Vagina (tissue), 2 donors: Measurements from ENCODE around the gene SLC29A1. TPM values are rescaled to one million over a fixed set of nuclear protein-coding genes. Genes with fewer than 3 reads are reported as not detected.
"Not testable (repeated sequence)": the region's sequence is repeated elsewhere in the genome, so short reads cannot be mapped to it uniquely, and the experiment has no call there.

ENCODE experiments used
- DNase-seq, 2 donors: peaks; one replicate each; pipeline ENCODE4 v3.0.0-alpha.2; 2017; ENCODE audit errors: extremely low spot score in 2 of 2
- H3K27ac ChIP-seq: fragments of 200-600 bp; sonication (generic); one replicate; pipeline ENCODE4 v1.5.1; 2019
- H3K27me3 ChIP-seq: fragments of 200-600 bp; sonication (generic); one replicate; pipeline ENCODE4 v1.5.1; 2019
- H3K36me3 ChIP-seq, 2 donors: fragments of 200-600 bp; sonication (generic); one replicate each; pipeline ENCODE4 v1.5.1; 2017 to 2019
- H3K4me1 ChIP-seq: fragments of 200-600 bp; sonication (generic); one replicate; pipeline ENCODE4 v1.5.1; 2019
- H3K4me3 ChIP-seq, 2 donors: fragments of 200-600 bp; sonication (generic); 1 replicate in 1 of 2; 2 replicates in 1 of 2; pipeline ENCODE4 v1.5.1; 2016 to 2019
- H3K9me3 ChIP-seq: fragments of 200-600 bp; sonication (generic); one replicate; pipeline ENCODE4 v1.5.1; 2019
- POLR2A ChIP-seq, 2 donors: fragments of 450-650 bp; IDR thresholded peaks; one replicate each; pipeline ENCODE4 v1.6.1; 2017; ENCODE audit warnings: antibody characterized with exemption in 2 of 2, mild to moderate bottlenecking in 2 of 2, moderate library complexity in 2 of 2
- POLR2AphosphoS5 ChIP-seq, 2 donors: sonication (generic); formaldehyde crosslinking; IDR thresholded peaks; one replicate each; pipeline ENCODE4 v1.9.0; 2017; ENCODE audit warnings: antibody characterized with exemption in 2 of 2, mild to moderate bottlenecking in 2 of 2, low read depth in 1 of 2; ENCODE audit not compliant: insufficient read depth in 1 of 2
- intact Hi-C: fragments of 100-400 bp; cut with DNase I; formaldehyde crosslinking; loops from one replicate; pipeline ENCODE4 v1.15.1; 2023
- total RNA-seq: library from RNA; depleted of rRNA; stranded (reverse); fragments of >200 nt; gene quantifications from one replicate; pipeline ENCODE4 v1.2.3, GENCODE V29; 2016
- TF ChIP-seq, protein P1 (sequence below), 3 experiments: fragments of 450-650 bp in 2 of 3; fragments of 200-600 bp in 1 of 3; sonication (generic) in 1 of 3; IDR thresholded peaks; one replicate each; pipeline ENCODE4 v1.5.1; 2017 to 2019; ENCODE audit warnings: antibody characterized with exemption in 3 of 3, mild to moderate bottlenecking in 2 of 3, moderate library complexity in 2 of 3

SLC29A1 gene
- total RNA-seq, 1 donor from 2014 or later: 51.1 TPM

DNA sequence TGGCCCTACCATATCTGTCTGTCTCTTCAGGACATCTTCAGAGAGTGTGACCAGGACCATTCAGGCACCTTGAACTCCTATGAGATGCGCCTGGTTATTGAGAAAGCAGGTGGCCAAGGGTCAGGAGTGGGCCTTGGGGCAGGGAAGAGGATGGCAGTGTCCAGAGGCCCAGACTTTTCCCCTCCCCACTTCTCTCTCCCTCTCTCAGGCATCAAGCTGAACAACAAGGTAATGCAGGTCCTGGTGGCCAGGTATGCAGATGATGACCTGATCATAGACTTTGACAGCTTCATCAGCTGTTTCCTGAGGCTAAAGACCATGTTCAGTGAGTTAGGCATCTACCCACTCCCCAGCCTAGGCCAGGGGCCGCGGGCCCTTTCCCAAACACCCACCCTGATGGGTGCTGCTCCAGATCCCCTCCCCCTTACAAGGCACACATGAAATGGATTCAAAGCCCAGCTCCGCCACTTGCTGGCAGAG is 40.4 kb upstream of the SLC29A1 start:
- no peak overlapping the region for H3K27ac ChIP-seq
- H3K27me3 ChIP-seq: no peaks in the 10 kb centered on the region
- H3K36me3 ChIP-seq: no peaks in the 10 kb centered on the region
- TF ChIP-seq POLR2A (IDR thresholded peaks at IDR 0.05) (no peak), POLR2AphosphoS5 (IDR thresholded peaks at IDR 0.05; ENCODE audit: insufficient read depth in 1 of 2, low read depth in 1 of 2) (no peak)
- TF ChIP-seq, protein P1, sequence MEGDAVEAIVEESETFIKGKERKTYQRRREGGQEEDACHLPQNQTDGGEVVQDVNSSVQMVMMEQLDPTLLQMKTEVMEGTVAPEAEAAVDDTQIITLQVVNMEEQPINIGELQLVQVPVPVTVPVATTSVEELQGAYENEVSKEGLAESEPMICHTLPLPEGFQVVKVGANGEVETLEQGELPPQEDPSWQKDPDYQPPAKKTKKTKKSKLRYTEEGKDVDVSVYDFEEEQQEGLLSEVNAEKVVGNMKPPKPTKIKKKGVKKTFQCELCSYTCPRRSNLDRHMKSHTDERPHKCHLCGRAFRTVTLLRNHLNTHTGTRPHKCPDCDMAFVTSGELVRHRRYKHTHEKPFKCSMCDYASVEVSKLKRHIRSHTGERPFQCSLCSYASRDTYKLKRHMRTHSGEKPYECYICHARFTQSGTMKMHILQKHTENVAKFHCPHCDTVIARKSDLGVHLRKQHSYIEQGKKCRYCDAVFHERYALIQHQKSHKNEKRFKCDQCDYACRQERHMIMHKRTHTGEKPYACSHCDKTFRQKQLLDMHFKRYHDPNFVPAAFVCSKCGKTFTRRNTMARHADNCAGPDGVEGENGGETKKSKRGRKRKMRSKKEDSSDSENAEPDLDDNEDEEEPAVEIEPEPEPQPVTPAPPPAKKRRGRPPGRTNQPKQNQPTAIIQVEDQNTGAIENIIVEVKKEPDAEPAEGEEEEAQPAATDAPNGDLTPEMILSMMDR (IDR thresholded peaks at IDR 0.05): no peak
- no peaks in the 10 kb centered on the region for H3K9me3 ChIP-seq
- no peak for DNase-seq
- intact Hi-C loops: no loop called here
- H3K4me3 ChIP-seq: no peak overlapping the region
- no peaks in the 10 kb centered on the region for H3K4me1 ChIP-seq

DNA sequence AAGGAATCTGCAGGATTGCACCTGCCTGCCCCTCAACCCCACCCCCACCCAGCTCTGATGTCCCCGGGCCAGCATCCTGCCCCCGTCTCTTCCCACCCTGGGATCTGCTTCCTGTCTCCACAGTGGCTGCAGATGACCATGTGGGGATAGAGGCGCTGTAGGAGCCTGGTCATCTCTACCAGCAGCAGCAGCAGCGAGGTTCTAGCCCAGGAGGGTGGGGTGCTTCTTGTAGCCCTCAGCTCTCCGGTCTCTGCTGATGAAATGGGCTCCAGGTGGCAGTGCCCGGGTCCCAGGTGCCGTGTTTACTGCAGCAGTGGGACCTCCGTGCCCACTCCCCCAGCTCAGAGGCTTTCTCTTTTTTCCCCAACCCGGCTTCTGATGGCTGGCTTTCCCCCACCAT is 39.6 kb upstream of the SLC29A1 start:
- no peaks in the 10 kb centered on the region for H3K9me3 ChIP-seq
- DNase-seq: no peak
- intact Hi-C loops: no loop called here
- no peaks in the 10 kb centered on the region for H3K36me3 ChIP-seq
- H3K4me1 ChIP-seq: no peaks in the 10 kb centered on the region
- no peak for TF ChIP-seq POLR2A (IDR thresholded peaks at IDR 0.05)
- TF ChIP-seq, protein P1 (IDR thresholded peaks at IDR 0.05): no peak
- H3K27ac ChIP-seq: no peak overlapping the region
- no peak overlapping the region for H3K4me3 ChIP-seq
- no peaks in the 10 kb centered on the region for H3K27me3 ChIP-seq

DNA sequence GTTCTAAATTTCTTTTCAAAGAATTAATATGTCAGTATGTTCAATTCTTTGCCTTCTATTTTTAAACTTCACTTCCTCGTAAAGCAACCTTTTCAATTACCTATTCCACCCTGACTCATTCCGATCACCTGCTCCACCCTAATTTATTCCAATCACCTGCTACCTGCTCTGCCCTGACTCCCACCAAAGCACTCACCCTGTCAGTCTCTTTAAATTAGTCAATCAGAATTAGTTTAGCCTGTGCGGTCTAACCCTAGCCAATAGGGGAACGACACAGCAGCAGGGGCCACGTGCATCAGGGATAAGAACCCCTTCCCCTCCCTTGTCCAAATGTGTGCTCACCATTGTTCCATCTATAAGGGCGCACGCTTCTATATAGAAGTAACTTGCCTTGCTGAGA is 38.0 kb upstream of the SLC29A1 start:
- H3K9me3 ChIP-seq, DNase-seq, H3K4me1 ChIP-seq, H3K27ac ChIP-seq, H3K4me3 ChIP-seq, intact Hi-C loops, H3K36me3 ChIP-seq, H3K27me3 ChIP-seq: not testable (repeated sequence)

DNA sequence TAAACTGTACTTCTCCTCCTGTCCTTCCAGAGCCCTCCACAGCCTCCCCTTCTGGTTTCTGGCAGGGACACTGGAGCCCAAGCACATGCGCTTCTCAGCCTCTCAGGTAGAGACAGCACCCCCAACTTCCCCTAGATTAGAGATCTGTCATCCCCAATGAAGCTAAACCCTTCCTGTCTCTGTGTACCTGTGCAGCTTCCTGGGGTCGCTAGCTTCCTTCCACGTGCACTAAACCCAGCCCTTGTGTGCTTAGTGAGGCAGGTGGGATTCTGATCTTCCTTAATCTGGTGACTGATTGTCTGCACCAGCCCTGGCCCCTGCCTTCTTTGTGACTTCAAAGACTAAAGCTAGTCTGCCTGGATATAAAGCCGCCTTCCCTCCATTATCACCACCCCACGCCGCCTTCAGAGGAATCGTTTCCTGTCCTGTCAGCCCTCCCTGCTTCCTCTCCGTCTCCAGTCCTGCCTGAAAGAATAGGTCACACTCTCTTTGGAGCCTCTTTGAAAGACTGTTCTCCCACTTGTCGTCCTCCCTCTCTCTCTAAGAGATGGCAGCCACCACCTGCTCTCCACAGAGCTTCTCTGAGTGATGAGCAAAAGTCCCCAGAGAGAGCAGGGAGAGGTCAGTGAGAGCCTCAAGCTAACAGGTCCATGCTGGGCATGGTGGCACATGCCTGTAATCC is 37.3 kb upstream of the SLC29A1 start:
- Histone ChIP-seq H3K27ac (no peak overlapping the region), H3K36me3 (no peaks in the 10 kb centered on the region), H3K4me3 (no peak overlapping the region), H3K4me1 (no peaks in the 10 kb centered on the region), H3K27me3 (no peaks in the 10 kb centered on the region), H3K9me3 (no peaks in the 10 kb centered on the region)
- DNase-seq: no peak
- intact Hi-C loops: no loop called here
- TF ChIP-seq, protein P1 (IDR thresholded peaks at IDR 0.05): no peak
- no peak for TF ChIP-seq POLR2AphosphoS5 (IDR thresholded peaks at IDR 0.05; ENCODE audit: insufficient read depth in 1 of 2, low read depth in 1 of 2)
- TF ChIP-seq POLR2A (IDR thresholded peaks at IDR 0.05): no peak

DNA sequence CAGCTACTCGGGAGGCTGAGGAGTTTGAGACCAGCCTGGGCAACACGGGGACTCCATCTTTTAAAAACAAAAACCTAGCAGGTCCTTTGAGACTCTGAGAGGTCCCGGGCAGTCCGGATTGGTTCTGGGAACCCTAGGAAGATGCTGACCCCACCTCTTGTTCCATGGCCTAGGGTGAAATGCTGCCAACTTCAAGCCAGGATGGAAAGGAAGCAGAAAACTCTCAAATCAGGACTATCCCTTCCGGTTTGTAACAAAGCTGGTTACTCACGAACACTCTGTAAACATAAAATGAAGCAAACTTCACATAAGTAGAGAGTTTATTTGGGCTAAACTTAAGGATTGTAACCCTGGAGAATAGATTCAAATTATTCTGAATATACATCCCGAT is 36.8 kb upstream of the SLC29A1 start:
- Histone ChIP-seq H3K9me3 (no peaks in the 10 kb centered on the region), H3K36me3 (no peaks in the 10 kb centered on the region), H3K27ac (no peak overlapping the region), H3K4me3 (no peak overlapping the region), H3K27me3 (no peaks in the 10 kb centered on the region), H3K4me1 (no peaks in the 10 kb centered on the region)
- intact Hi-C loops: no loop called here
- DNase-seq: no peak
- TF ChIP-seq, protein P1 (IDR thresholded peaks at IDR 0.05): no peak
- TF ChIP-seq POLR2AphosphoS5 (IDR thresholded peaks at IDR 0.05; ENCODE audit: insufficient read depth in 1 of 2, low read depth in 1 of 2): no peak
- TF ChIP-seq POLR2A (IDR thresholded peaks at IDR 0.05): no peak
